GM13977 (cell line): Measurements from ENCODE around the gene GALNT5.

Source experiments
- DNase-seq: peaks from one replicate; pipeline ENCODE4 v3.0.0; 2012; ENCODE audit warnings: low spot score
- CTCF ChIP-seq: IDR thresholded peaks from 2 replicates; pipeline ENCODE4 v1.5.1; 2012; ENCODE audit warnings: mild to moderate bottlenecking, control low read depth; ENCODE audit not compliant: insufficient read depth; ENCODE audit errors: extremely low read depth, missing control alignments
- in situ Hi-C: fragments of 300-500 bp; cut with MboI; formaldehyde crosslinking; loops from one replicate; pipeline ENCODE4 v1.12.0; 2022; ENCODE audit warnings: low sequenced_read_pairs, low pct_unique_long_range_greater_than_20kb, mixed read lengths, inconsistent platforms; ENCODE audit not compliant: unreplicated experiment

The GALNT5 gene

GRCh38 chr2:157319795-157320194 lies 62.3 kb downstream of the GALNT5 start:
- TF ChIP-seq CTCF: no peak
- no peak for DNase-seq
- in situ Hi-C loops: loop anchor here (25.0 kb wide), 1 partner anchor 443 kb away; no protein-coding TSS in a partner anchor

GRCh38 chr2:157320409-157320808 lies 62.9 kb downstream of the GALNT5 start:
- DNase-seq: no peak
- in situ Hi-C loops: loop anchor here (25.0 kb wide), 1 partner anchor 442 kb away; no protein-coding TSS in a partner anchor
- no peak for TF ChIP-seq CTCF

GRCh38 chr2:157321466-157321865 lies 64.0 kb downstream of the GALNT5 start:
- no peak for TF ChIP-seq CTCF
- in situ Hi-C loops: loop anchor here (25.0 kb wide), 1 partner anchor 441 kb away; no protein-coding TSS in a partner anchor
- no peak for DNase-seq

- in situ Hi-C loops: loop anchor here (25.0 kb wide), 1 partner anchor 440 kb away; no protein-coding TSS in a partner anchor
- no peak for TF ChIP-seq CTCF
- DNase-seq: no peak
These were observed 64.9 kb downstream of the GALNT5 start for GRCh38 chr2:157322432-157322831.

GRCh38 chr2:157324331-157324843 lies 66.9 kb downstream of the GALNT5 start:
- no peak for DNase-seq
- TF ChIP-seq CTCF: no peak
- in situ Hi-C loops: loop anchor here (25.0 kb wide), 1 partner anchor 438 kb away; no protein-coding TSS in a partner anchor

- no peak for DNase-seq
- in situ Hi-C loops: loop anchor here (25.0 kb wide), 1 partner anchor 112 kb away; the partner anchor contains the start of gene CYTIP
These were observed 68.3 kb downstream of the GALNT5 start, which contains the start of gene ERMN for GRCh38 chr2:157325786-157326185. TSS of gene ERMN (minus strand) at chr2:157325824. CDS start at chr2:157325642, 182 bp downstream.

More at GRCh38 chr2:157325786-157326185, 68.3 kb downstream of the GALNT5 start, which contains the start of gene ERMN:
- no peak for TF ChIP-seq CTCF
